NCI-H1417 (cell line): Measurements from ENCODE around the gene TANK.

Source experiments
- DNase-seq, 3 experiments: peaks; one replicate each; lab custom pipeline; 2025; lab: John Stamatoyannopoulos, UW

Gene TANK

DNA sequence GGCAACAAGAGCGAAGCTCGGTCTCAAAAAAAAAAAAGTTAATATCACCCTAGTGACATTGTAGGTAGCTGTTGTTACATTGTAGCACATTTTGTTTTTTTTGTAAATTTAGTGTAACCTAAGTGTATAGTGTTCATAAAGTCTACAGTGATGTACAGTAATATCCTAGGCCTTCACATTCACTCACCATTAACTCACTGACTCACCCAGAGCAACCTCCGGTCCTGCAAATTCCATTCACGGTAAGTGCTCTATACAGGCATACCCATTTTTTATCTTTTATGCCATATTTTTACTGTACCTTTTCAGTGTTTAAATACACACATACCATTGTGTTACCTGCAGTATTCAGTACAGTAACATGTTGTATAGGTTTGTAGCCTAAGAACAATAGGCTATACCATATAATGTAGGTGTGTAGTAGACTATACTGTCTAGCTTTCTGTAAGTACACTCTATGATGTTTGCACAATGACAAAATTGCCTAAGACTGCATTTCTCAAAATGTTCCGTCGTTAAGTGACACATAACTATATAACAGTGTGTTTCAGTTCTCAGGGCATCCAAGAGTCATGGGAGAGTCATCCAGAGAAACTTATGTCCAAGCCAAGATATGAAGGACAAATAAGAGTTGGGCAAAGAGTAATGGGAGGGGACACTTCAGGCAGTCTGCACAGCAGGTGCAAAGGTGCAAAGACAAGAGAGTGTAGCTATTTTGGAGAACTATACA is 68.4 kb downstream of the TANK start:
- DNase-seq = no peak

DNA sequence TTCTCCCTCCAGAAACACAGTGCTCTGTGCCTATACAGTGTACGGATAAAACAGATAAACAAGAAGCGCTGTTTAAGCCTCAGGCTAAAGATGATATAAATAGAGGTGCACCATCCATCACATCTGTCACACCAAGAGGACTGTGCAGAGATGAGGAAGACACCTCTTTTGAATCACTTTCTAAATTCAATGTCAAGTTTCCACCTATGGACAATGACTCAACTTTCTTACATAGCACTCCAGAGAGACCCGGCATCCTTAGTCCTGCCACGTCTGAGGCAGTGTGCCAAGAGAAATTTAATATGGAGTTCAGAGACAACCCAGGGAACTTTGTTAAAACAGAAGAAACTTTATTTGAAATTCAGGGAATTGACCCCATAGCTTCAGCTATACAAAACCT is 70.7 kb downstream of the TANK start:
- peak in 1 of 3 experiments; percentile 7 for DNase-seq

DNA sequence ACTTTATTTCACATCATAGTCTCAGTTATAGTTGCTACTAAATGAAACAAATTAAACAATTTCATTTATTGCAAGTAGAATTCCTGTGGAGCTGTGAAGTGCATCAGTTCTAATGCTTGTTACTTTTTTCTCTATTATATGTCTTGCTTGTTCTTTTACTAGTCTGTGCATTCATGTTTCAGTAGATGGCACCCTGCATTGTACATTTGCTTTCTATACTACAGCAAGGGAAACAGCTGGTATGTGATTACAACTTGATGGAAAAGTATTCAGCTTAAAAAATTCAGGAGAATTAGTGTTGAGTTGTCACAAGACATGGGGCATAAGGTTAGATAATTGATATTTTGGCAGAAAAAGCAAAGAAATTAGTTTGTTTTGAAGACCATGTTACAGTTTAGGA is 72.3 kb downstream of the TANK start:
- DNase-seq = no peak

DNA sequence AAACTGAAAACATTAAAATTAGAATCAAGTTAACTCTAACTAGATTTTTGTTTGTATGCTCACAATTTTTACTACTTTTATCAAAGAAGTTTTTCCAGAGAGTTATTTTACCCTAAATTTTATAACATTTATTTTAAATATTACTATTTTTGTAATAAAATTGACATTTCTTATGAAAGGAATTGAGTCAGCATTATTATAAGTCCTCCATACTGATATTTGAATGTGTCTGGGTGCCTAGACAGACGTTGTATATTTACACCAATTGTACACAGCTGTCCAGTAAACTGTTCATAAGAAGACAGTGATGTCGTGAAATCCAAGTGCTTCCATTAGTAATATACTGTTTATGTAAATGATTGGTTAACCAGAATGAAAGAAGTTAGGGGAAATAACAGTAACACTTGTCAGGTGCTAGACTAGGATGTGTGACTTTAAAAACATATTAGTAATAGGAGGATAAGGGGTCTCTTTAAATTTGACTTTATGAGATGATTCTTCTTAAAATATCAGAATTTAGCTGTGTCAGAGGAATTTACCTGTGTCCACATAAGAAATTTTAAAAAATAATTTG is 73.7 kb downstream of the TANK start:
- DNase-seq = no peak

GRCh38 chr2:161234627-161235026 is 74.4 kb downstream of the TANK start:
- DNase-seq = no peak

- peak; percentile 27 to 66 (median 54) for DNase-seq
Measured at GRCh38 chr2:161237392-161238264, 77.4 kb downstream of the TANK start.

- DNase-seq = no peak
Measured at GRCh38 chr2:161238265-161238559, 78.0 kb downstream of the TANK start.

DNA sequence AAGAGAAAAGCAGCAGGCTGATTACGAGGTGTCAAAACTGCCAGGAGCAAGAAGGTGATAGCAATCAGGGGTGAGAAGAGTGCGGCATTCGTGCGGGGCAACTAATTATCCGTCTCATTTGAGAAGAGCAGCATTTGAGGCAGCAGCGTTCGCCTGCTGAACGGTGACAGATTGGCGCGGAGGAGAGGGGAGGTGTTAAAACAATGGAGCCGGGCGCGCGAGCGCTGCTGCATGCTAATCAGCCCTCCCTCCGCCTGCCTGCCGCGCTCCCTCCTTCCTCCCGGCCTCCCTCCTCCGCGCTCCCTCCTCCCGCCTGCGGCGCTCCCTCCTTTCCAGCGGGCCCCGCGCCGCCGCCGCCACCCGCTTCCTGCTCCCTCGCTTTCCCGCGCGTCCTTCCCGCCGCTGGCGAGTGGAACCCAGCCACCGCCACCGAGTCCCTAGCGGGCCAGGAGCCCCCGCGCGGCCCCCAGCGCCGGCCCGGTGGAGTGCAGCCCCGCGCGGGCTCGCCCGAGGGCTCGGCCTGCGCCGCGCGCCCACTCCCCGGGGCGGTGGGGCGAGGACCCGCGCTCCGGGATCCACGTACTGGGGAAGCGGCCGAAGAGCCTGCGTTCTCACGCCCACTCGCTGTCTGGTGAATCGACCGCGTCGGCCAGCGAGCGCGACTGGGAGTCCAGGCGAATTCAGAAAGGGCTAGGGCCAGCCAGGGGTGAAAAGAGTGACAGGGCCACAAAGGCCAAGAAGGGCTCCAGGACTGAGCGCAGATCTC is 78.5 kb downstream of the TANK start:
- peak; percentile 23 to 54 (median 40) for DNase-seq

GRCh38 chr2:161239326-161240109 is 79.3 kb downstream of the TANK start:
- no peak for DNase-seq

DNA sequence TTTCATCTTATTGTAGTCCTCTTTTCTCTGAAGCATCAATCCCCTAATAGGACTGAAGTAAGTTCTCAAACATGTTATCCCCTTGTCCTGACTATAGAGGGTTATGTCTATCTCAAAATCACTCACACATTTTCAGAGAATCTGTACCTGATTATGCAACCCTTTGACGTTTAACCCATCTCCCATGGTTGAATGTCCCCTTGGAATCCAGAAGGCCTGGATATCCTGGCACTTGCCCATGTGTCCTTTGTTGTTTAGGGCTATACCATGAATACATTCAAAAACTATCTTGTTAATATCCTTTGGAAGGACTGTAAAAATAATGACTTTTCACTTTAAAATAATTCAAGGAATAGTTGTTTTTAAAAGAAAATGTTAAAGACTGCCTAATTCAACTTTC is 81.7 kb downstream of the TANK start:
- no peak for DNase-seq

DNA sequence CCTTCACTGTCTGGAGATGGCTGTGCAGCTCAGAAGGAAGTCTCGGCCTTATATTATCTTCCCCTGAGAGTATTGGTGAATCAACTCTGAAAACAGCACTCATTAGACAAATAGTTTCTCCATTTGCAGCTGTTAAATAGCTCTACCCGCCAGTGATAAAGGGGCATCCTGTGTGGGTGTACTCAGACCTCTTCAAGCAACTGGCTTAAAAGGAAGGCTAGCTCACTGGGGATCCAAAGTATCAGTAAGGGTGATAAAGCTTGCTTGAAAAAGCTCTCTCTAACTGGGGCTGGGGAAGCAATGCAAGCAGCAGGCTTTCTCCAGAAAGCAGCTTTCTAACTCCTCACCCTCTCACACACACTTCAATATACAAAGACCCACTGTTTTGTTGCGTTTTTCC is 83.1 kb downstream of the TANK start:
- DNase-seq = no peak

DNA sequence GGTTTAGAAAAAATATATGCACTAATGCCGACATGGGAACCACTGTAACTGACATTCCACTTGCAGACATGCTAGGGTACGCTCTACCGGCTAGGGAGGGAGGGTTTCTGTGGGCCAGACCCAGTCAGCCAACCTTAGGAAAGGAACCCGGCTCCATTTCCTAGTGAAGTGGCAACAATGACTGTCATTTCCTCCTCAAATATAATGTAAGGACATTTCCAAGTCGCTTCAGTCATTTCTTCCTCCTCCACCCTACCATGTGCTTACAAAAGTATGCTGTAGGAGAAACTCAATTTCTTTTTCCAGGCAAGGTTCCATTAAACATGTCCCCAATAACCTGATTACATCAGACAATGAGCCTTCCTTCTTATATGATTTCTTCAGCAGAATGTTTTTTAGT is 83.7 kb downstream of the TANK start:
- DNase-seq = peak in 1 of 3 experiments; percentile 2

GRCh38 chr2:161244387-161245260 is 84.4 kb downstream of the TANK start:
- DNase-seq = peak; percentile 10 to 58 (median 54)

- DNase-seq = peak in 1 of 3 experiments; percentile 32
Measured at GRCh38 chr2:161245261-161245553, 85.0 kb downstream of the TANK start.

GRCh38 chr2:161245671-161246070 is 85.4 kb downstream of the TANK start:
- peak in 1 of 3 experiments; percentile 19 for DNase-seq

DNA sequence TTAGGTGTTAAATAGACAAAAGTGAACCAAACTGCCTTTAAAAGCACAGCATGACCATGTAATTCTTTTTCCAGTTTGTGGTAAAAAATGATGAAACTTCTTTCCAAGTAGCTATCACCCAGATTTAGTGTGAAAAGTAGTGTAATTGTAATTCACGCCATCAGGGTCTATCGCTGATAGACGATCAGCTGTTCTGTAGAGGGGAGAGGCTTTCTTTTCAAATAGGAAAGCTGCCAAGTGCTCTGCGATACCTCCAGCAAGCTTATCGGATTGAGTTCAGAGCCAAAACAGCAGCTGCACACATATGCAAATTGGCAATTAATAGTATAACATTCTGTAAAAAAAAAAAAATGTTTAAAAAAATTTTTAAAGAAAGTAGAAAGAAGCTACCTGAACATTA is 86.1 kb downstream of the TANK start:
- DNase-seq = peak in 1 of 3 experiments; percentile 4

DNA sequence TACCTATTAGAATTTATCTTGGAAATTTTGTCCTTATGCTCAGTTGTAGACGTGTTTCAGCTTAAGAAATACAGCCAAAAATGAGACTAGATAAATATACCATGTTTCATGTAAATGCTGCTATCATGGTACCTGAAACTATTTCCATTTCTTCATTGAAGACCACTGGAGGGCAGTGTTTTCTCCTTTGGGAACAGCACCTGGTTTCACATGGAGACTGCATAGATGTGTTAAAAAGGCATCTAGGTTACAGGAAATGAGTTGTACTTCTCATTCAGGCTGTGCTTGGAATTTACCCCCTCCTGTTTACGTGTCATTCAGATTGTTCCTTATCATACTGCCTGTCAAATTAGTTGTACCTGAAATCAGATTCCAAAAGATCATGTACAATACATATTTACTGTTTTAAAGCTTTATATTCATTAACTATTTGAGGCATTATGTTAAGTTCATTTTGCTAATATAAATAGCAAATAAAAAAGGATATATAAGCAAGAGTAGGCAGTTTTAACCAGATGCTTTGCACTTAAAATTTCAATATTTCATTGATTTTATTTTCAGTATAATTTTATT is 90.7 kb downstream of the TANK start:
- peak; percentile 6 to 66 (median 53) for DNase-seq

- DNase-seq = no peak
Measured at GRCh38 chr2:161257123-161257952, 97.1 kb downstream of the TANK start.

GRCh38 chr2:161265874-161266273 is 105.6 kb downstream of the TANK start:
- no peak for DNase-seq
